PC-3 (cell line): ENCODE data around the gene ATF7.

Experiments
- CTCF ChIP-seq: fragments of 300-600 bp; sonication (generic); conservative IDR thresholded peaks from 2 replicates; pipeline ENCODE4 v1.5.1; 2017; ENCODE audit warnings: antibody characterized with exemption, low read depth, mild to moderate bottlenecking, low read length
- EZH2 ChIP-seq: fragments of 300-600 bp; sonication (generic); IDR thresholded peaks from one replicate; pipeline ENCODE4 v1.6.1; 2017; ENCODE audit warnings: antibody characterized with exemption, mild to moderate bottlenecking, low read length; ENCODE audit not compliant: unreplicated experiment

- no peak for TF ChIP-seq CTCF
- TF ChIP-seq EZH2 = no peak
Observed at GRCh38 chr12:53532524-53533445, 93.4 kb downstream of the ATF7 start.
